ENCODE data around the gene NEK4.
"Not testable (repeated sequence)": the region's sequence is repeated elsewhere in the genome, so short reads cannot be mapped to it uniquely, and the experiment has no call there.

NEK4 gene

DNA sequence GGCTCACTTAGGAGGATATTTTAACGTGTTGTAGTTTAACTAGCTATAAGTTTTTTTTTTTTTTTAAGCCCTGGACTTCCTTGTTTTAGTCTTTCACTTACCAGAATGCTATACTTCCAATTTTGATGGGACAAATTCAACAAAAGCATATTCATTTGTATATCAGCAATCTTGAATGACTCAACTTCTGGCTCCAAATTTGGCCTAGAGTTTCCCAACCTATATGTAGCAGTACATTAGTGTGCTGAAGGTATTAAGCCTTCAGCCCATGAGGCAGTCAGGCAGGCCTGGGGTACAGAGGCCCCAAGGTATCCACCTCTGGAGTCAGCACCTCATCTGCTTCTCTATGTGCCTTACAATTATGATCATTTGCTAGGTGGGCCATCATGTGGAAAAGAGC lies 90.9 kb downstream of the NEK4 start:
- TF ChIP-seq POLR2A (IDR thresholded peaks at IDR 0.05; ENCODE audit: low read depth, low read length) = no peak

GRCh38 chr3:52679199-52679538 lies 91.6 kb downstream of the NEK4 start:
- no peak for TF ChIP-seq POLR2A (IDR thresholded peaks at IDR 0.05; ENCODE audit: low read depth, low read length)
- no peak for DNase-seq (ENCODE audit: insufficient read length, low spot score)
- no peak for FAIRE-seq

More for the DNA sequence above, 90.9 kb downstream of the NEK4 start:
- DNase-seq (ENCODE audit: insufficient read length, low spot score) = no peak
- no peak for FAIRE-seq

- no peak for FAIRE-seq
- TF ChIP-seq POLR2A (IDR thresholded peaks at IDR 0.05; ENCODE audit: low read depth, low read length) = no peak
- no peak for DNase-seq (ENCODE audit: insufficient read length, low spot score)
Measured at GRCh38 chr3:52678265-52679198, 92.2 kb downstream of the NEK4 start.

DNA sequence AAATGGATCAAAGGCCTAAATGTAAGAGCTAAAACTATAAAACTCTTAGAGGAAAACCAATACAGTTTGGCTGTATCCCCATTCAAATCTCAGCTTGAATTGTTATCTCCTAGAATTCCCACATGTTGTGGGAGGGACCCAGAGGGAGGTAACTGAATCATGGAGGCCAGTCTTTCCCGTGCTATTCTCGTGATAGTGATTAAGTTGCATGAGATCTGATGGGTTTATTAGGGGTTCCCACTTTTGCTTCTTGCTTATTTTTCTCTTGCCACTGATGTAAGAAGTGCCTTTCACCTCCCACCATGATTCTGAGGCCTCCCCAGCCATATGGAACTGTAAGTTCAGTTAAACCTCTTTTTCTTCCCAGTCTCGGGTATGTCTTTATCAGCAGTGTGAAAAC lies 94.5 kb downstream of the NEK4 start:
- not testable (repeated sequence) for FAIRE-seq; DNase-seq (ENCODE audit: insufficient read length, low spot score)

GRCh38 chr3:52671676-52672075 lies 99.1 kb downstream of the NEK4 start:
- TF ChIP-seq POLR2A (IDR thresholded peaks at IDR 0.05; ENCODE audit: low read depth, low read length) = no peak
- FAIRE-seq (no peak), DNase-seq (ENCODE audit: insufficient read length, low spot score) (no peak)

DNA sequence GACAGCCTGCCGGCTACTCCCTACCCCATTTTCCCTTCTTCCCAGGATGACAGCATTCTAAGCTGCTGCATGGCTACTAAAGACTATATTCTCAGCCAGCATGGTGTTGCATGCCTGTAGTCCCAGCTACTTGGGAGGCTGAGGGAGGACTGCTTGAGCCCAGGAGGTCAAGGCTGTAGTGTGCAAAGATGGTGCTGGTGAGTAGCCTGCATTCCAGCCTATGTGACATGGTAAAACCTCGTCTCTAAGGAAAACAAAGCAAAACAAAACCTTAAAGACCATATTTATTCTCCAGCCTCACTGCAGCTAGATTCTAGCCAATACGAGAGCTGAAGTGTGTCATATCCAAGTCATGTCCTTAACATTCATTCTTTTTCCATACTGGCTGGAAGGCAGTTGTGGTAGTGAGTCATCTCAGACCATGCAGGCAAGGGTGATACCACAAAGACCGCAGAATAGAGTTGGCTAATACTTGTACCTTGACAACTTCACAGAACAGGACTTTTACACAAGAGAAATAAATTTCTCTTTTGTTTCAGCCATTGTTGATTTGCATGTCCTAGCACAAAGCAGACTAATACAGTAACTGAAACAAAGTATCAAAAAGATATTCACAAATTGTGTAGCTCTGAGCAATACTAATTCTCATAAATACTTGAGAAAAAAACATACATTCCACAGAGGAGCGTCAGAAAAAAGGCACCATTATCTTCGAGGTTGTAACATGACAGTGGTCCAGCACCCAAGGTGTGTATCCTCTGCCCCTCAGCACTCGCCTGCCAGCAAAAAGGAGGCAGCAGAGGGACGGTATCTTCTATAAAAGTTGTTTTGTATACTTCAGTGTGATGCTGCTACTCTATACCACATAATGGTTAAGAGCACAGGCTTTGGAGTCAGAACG lies 99.9 kb downstream of the NEK4 start:
- FAIRE-seq (peak; percentile 100), DNase-seq (ENCODE audit: insufficient read length, low spot score) (peak; percentile 49)
- no peak for TF ChIP-seq POLR2A (IDR thresholded peaks at IDR 0.05; ENCODE audit: low read depth, low read length)

DNA sequence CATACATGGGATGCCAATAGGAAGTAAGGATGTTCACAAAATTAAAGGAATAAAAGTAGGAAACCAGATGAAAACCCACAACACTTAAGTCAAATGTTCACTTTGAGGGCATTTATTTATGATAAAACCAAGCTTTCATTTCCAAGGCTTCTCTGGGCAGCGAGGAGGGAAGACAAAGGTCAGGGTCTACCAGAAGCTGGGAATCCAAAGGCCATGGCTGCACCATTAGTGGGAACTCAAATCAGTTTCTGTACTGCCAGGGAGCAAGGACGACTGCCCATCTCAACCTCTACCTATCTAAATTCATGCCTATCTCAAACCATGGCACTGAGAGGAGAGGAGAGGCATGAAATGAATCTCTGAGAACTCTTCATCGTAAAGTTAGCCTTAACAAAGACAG lies 107.6 kb downstream of the NEK4 start:
- FAIRE-seq (no peak), DNase-seq (ENCODE audit: insufficient read length, low spot score) (no peak)
- TF ChIP-seq POLR2A (IDR thresholded peaks at IDR 0.05; ENCODE audit: low read depth, low read length) = no peak

DNA sequence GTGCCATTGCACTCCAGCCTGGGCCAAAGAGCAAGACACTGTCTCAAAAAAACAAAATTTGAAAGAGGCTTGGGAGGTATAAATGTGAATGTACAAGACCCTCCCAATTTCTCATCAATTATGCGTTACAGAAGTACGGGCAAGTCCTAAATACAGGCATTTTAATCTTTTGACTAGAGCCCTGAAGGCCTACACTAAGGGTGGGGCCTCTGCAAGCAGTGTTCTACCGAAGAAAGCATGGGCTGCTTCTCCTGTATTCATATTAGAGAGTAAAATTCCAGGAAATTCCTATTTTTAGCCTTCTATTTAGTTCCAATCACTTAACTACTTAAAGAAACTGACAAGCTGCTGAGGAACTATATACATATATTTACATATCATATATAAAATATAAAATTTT lies 110.7 kb downstream of the NEK4 start:
- TF ChIP-seq POLR2A (IDR thresholded peaks at IDR 0.05; ENCODE audit: low read depth, low read length) = no peak
- no peak for FAIRE-seq

More for the DNA sequence above, 110.7 kb downstream of the NEK4 start:
- no peak for DNase-seq (ENCODE audit: insufficient read length, low spot score)

Measured in H54 (cell line).